ENCODE measurements around the gene ACBD6.

The ACBD6 gene

DNA sequence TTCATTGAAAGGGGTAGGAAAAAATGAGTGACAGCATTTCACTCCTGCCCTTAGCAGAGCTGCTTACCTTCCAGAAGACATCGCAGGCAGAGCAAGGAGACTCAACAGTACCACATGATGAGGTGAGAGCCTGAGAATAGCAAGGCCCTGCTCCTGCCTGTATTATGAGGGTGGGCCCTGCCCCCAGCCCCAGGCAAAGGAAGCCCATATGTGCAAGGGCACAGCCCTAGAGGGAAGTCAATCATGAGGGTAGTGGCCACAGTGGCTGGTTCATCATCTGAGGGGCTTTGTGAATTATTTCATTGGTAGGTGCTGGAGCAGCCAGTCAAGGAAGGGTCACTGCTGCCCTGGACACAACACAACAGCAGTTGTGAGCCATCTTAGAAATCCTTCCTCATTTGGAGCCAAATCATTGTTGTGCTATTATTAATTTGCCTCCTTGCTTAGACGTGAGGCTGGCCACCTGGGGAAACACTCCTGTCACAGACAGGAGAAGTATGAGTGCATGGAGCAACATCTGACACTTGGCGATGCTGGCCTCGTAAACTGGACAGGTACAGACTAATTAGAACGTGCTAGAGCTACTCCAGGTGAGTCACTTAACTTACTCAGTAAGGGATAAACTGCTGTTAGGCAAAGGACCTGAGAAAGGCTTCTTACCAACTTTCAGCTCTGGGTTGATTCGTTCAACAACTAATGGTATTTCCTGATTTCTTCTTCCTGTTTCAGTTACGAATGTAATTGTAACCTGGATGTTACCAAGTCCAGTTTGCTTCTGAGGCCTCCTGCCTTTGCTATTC is 22.7 kb upstream of the ACBD6 start:
- no peak for TF ChIP-seq ZNF48 (tag by site-specific recombination; IDR thresholded peaks at IDR 0.05)
- TF ChIP-seq ZNF324 (tag by site-specific recombination; IDR thresholded peaks at IDR 0.05): no peak
- TF ChIP-seq, protein P1, sequence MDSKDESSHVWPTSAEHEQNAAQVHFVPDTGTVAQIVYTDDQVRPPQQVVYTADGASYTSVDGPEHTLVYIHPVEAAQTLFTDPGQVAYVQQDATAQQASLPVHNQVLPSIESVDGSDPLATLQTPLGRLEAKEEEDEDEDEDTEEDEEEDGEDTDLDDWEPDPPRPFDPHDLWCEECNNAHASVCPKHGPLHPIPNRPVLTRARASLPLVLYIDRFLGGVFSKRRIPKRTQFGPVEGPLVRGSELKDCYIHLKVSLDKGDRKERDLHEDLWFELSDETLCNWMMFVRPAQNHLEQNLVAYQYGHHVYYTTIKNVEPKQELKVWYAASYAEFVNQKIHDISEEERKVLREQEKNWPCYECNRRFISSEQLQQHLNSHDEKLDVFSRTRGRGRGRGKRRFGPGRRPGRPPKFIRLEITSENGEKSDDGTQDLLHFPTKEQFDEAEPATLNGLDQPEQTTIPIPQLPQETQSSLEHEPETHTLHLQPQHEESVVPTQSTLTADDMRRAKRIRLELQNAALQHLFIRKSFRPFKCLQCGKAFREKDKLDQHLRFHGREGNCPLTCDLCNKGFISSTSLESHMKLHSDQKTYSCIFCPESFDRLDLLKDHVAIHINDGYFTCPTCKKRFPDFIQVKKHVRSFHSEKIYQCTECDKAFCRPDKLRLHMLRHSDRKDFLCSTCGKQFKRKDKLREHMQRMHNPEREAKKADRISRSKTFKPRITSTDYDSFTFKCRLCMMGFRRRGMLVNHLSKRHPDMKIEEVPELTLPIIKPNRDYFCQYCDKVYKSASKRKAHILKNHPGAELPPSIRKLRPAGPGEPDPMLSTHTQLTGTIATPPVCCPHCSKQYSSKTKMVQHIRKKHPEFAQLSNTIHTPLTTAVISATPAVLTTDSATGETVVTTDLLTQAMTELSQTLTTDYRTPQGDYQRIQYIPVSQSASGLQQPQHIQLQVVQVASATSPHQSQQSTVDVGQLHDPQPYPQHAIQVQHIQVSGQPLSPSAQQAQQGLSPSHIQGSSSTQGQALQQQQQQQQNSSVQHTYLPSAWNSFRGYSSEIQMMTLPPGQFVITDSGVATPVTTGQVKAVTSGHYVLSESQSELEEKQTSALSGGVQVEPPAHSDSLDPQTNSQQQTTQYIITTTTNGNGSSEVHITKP (tag by site-specific recombination; IDR thresholded peaks at IDR 0.05): no peak
- no peak for TF ChIP-seq ZBTB8A (tag by site-specific recombination; IDR thresholded peaks at IDR 0.05)
- no peak for TF ChIP-seq ZNF155 (tag by site-specific recombination; IDR thresholded peaks at IDR 0.05)
- no peak for TF ChIP-seq ZNF140 (tag by site-specific recombination; IDR thresholded peaks at IDR 0.05)
- no peak for TF ChIP-seq ZNF391 (tag by site-specific recombination; IDR thresholded peaks at IDR 0.05; ENCODE audit: borderline replicate concordance, low read depth)
- no peak for TF ChIP-seq PRDM1 (tag by site-specific recombination; IDR thresholded peaks at IDR 0.05)
- no peak for TF ChIP-seq ZBTB48 (tag by site-specific recombination; IDR thresholded peaks at IDR 0.05)
- TF ChIP-seq ZNF560 (tag by site-specific recombination; IDR thresholded peaks at IDR 0.05; ENCODE audit: borderline replicate concordance): no peak
- no peak for TF ChIP-seq ZBTB44 (tag by site-specific recombination; IDR thresholded peaks at IDR 0.05)
- TF ChIP-seq ZNF830 (tag by site-specific recombination; IDR thresholded peaks at IDR 0.05; ENCODE audit: low read depth): no peak
- TF ChIP-seq ZNF510 (tag by site-specific recombination; IDR thresholded peaks at IDR 0.05; ENCODE audit: insufficient replicate concordance): no peak
- TF ChIP-seq, protein P2, sequence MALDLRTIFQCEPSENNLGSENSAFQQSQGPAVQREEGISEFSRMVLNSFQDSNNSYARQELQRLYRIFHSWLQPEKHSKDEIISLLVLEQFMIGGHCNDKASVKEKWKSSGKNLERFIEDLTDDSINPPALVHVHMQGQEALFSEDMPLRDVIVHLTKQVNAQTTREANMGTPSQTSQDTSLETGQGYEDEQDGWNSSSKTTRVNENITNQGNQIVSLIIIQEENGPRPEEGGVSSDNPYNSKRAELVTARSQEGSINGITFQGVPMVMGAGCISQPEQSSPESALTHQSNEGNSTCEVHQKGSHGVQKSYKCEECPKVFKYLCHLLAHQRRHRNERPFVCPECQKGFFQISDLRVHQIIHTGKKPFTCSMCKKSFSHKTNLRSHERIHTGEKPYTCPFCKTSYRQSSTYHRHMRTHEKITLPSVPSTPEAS (tag by site-specific recombination; IDR thresholded peaks at IDR 0.05): no peak
- no peak for TF ChIP-seq ZNF302 (tag by site-specific recombination; IDR thresholded peaks at IDR 0.05; ENCODE audit: low read depth)
- no peak for TF ChIP-seq ZSCAN23 (tag by site-specific recombination; IDR thresholded peaks at IDR 0.05)
- TF ChIP-seq SALL2 (tag by site-specific recombination; IDR thresholded peaks at IDR 0.05; ENCODE audit: borderline replicate concordance): no peak
- no peak for TF ChIP-seq ZFP69B (tag by site-specific recombination; IDR thresholded peaks at IDR 0.05)
- no peak for TF ChIP-seq ZNF311 (tag by site-specific recombination; IDR thresholded peaks at IDR 0.05; ENCODE audit: borderline replicate concordance)
- TF ChIP-seq YY2 (tag by site-specific recombination; IDR thresholded peaks at IDR 0.05): no peak
- Histone ChIP-seq H3K4me1 (ENCODE audit: control insufficient read depth, insufficient read depth, low read length) (no peaks in the 10 kb centered on the region), H3K4me3 (ENCODE audit: low read depth, low read length) (no peak overlapping the region), H3K36me3 (ENCODE audit: control insufficient read depth in 2 of 2, insufficient read depth in 1 of 2, low read length in 2 of 2) (no peaks in the 10 kb centered on the region), H3K9me3 (ENCODE audit: control insufficient read depth, insufficient read depth, low read depth, low read length) (no peaks in the 10 kb centered on the region), H3K27ac (ENCODE audit: extremely low read depth, low read depth, low read length) (no peak overlapping the region)
- ChIA-PET POLR2A (no interaction called here), CTCF (interaction anchor here (0.6 to 1.1 kb wide), 5 partner anchors 8 to 1529 kb away, joined by 3 to 4 read pairs (median 4); no protein-coding TSS in a partner anchor)

All from HEK293 (cell line).